ENCODE results near the gene FTCD. TPM values are rescaled to one million over a fixed set of nuclear protein-coding genes. Genes with fewer than 3 reads are reported as not detected.

The FTCD gene
- total RNA-seq, 2 donors from 2014 or later = 0.27 TPM; not detected in 1

- H3K4me3 ChIP-seq = peak overlapping the region; percentile 55
- TF ChIP-seq, protein P1, sequence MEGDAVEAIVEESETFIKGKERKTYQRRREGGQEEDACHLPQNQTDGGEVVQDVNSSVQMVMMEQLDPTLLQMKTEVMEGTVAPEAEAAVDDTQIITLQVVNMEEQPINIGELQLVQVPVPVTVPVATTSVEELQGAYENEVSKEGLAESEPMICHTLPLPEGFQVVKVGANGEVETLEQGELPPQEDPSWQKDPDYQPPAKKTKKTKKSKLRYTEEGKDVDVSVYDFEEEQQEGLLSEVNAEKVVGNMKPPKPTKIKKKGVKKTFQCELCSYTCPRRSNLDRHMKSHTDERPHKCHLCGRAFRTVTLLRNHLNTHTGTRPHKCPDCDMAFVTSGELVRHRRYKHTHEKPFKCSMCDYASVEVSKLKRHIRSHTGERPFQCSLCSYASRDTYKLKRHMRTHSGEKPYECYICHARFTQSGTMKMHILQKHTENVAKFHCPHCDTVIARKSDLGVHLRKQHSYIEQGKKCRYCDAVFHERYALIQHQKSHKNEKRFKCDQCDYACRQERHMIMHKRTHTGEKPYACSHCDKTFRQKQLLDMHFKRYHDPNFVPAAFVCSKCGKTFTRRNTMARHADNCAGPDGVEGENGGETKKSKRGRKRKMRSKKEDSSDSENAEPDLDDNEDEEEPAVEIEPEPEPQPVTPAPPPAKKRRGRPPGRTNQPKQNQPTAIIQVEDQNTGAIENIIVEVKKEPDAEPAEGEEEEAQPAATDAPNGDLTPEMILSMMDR (IDR thresholded peaks at IDR 0.05) = no peak
- peaks cover 11 to 35% of the 10 kb centered on the region in 2 donors for H3K4me1 ChIP-seq (ENCODE audit: control insufficient read depth in 1 of 2, low read depth in 2 of 2)
These were observed 63.8 kb downstream of the FTCD start for GRCh38 chr21:46091631-46092025.

DNA sequence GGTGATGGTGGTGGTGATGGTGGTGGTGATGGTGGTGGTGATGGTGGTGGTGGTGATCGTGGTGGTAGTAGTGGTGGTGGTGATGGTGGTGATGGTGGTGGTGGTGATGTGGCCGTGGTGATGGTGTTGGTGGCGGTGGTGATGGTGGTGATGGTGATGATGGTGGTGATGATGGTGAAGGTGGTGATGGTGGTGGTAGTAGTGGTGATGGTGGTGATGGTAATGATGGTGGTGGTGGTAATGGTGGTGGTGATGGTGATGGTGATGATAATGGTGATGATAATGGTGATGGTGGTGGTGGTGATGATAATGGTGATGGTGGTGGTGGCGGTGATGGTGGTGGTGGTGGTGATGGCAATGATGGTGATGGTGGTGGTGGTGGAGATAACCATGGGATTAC, 64.3 kb downstream of the FTCD start:
- no peak for DNase-seq (ENCODE audit: low spot score)

More at GRCh38 chr21:46091631-46092025, 63.8 kb downstream of the FTCD start:
- no peak for ATAC-seq (ENCODE audit: insufficient number of reproducible peaks, low FRiP score, low read depth)
- Histone ChIP-seq H3K36me3 (no peaks in the 10 kb centered on the region), H3K27me3 (replicated peaks; ENCODE audit: insufficient read depth) (no peaks in the 10 kb centered on the region), H3K27ac (peak overlapping the region; percentile 91 to 93), H3K9me3 (no peaks in the 10 kb centered on the region)
- DNase-seq (ENCODE audit: low spot score) = no peak

GRCh38 chr21:46089285-46089684, 66.1 kb downstream of the FTCD start:
- H3K9me3 ChIP-seq = no peaks in the 10 kb centered on the region
- DNase-seq (ENCODE audit: low spot score) (no peak), ATAC-seq (ENCODE audit: insufficient number of reproducible peaks, low FRiP score, low read depth) (no peak)
- peaks cover 11 to 28% of the 10 kb centered on the region in 2 donors for H3K4me1 ChIP-seq (ENCODE audit: control insufficient read depth in 1 of 2, low read depth in 2 of 2)
- H3K27ac ChIP-seq = no peak overlapping the region
- TF ChIP-seq, protein P1 (IDR thresholded peaks at IDR 0.05) = no peak
- no peaks in the 10 kb centered on the region for H3K27me3 ChIP-seq (replicated peaks; ENCODE audit: insufficient read depth)
- no peaks in the 10 kb centered on the region for H3K36me3 ChIP-seq
- H3K4me3 ChIP-seq = no peak overlapping the region

More for the DNA sequence above, 64.3 kb downstream of the FTCD start:
- Histone ChIP-seq H3K27ac (peak overlapping the region; percentile 91 to 93), H3K27me3 (replicated peaks; ENCODE audit: insufficient read depth) (no peaks in the 10 kb centered on the region), H3K4me1 (ENCODE audit: control insufficient read depth in 1 of 2, low read depth in 2 of 2) (peaks cover 11 to 31% of the 10 kb centered on the region in 2 donors), H3K9me3 (no peaks in the 10 kb centered on the region), H3K36me3 (no peaks in the 10 kb centered on the region), H3K4me3 (no peak overlapping the region)
- no peak for ATAC-seq (ENCODE audit: insufficient number of reproducible peaks, low FRiP score, low read depth)
- TF ChIP-seq, protein P1 (IDR thresholded peaks at IDR 0.05) = no peak

GRCh38 chr21:46088189-46088588, 67.2 kb downstream of the FTCD start:
- Histone ChIP-seq H3K4me1 (ENCODE audit: control insufficient read depth in 1 of 2, low read depth in 2 of 2) (peaks cover 11 to 18% of the 10 kb centered on the region in 2 donors), H3K36me3 (no peaks in the 10 kb centered on the region), H3K9me3 (no peaks in the 10 kb centered on the region), H3K27me3 (replicated peaks; ENCODE audit: insufficient read depth) (no peaks in the 10 kb centered on the region), H3K4me3 (no peak overlapping the region), H3K27ac (no peak overlapping the region)
- TF ChIP-seq, protein P1 (IDR thresholded peaks at IDR 0.05) = no peak
- no peak for DNase-seq (ENCODE audit: low spot score)
- no peak for ATAC-seq (ENCODE audit: insufficient number of reproducible peaks, low FRiP score, low read depth)

- no peak for ATAC-seq (ENCODE audit: insufficient number of reproducible peaks, low FRiP score, low read depth)
- Histone ChIP-seq H3K27ac (no peak overlapping the region), H3K4me3 (no peak overlapping the region), H3K27me3 (replicated peaks; ENCODE audit: insufficient read depth) (no peaks in the 10 kb centered on the region), H3K4me1 (ENCODE audit: control insufficient read depth in 1 of 2, low read depth in 2 of 2) (peaks cover 5 to 12% of the 10 kb centered on the region in 2 donors), H3K9me3 (no peaks in the 10 kb centered on the region), H3K36me3 (no peaks in the 10 kb centered on the region)
- TF ChIP-seq, protein P1 (IDR thresholded peaks at IDR 0.05) = no peak
- DNase-seq (ENCODE audit: low spot score) = no peak
These were observed 67.7 kb downstream of the FTCD start for GRCh38 chr21:46087641-46088040.

Other genes with a start within 250 kb of the FTCD start
- gene COL6A1, start 173.8 kb downstream of the FTCD start, total RNA-seq = 1,000 to 10,000 TPM in 1 of 2 donors, 100 to 1,000 TPM in 1; 814 to 1,189 TPM
- gene COL6A2, start 57.5 kb downstream of the FTCD start, total RNA-seq = 1,000 to 10,000 TPM; 1,835 to 1,885 TPM
- gene SPATC1L, start 28.9 kb upstream of the FTCD start, total RNA-seq = 1 to 10 TPM; 3.2 to 7.9 TPM
- gene LSS, start 73.2 kb upstream of the FTCD start, total RNA-seq = 100 to 1,000 TPM in 1 of 2 donors, 10 to 100 TPM in 1; 78.1 to 109 TPM
- gene MCM3AP, start 130.0 kb upstream of the FTCD start, total RNA-seq = 100 to 1,000 TPM in 1 of 2 donors, 10 to 100 TPM in 1; 84.3 to 101 TPM
- gene YBEY, start 130.8 kb upstream of the FTCD start, total RNA-seq = 10 to 100 TPM in 1 of 2 donors, 1 to 10 TPM in 1; 5.1 to 11.9 TPM
- 1 to 10 TPM in 1 of 2 donors, under 1 TPM in 1; 0.81 to 3.2 TPM for gene C21orf58, start 168.3 kb upstream of the FTCD start, total RNA-seq
- 10 to 100 TPM; 46.8 to 51.4 TPM for gene PCNT, start 168.6 kb upstream of the FTCD start, total RNA-seq

All from thoracic aorta (tissue), 2 donors.